NCI-H524 (cell line): ENCODE measurements around the gene NKX2-1.

Experiments
- DNase-seq, 2 experiments: peaks; one replicate each; lab custom pipeline; 2025; lab: John Stamatoyannopoulos, UW

Gene NKX2-1

DNA sequence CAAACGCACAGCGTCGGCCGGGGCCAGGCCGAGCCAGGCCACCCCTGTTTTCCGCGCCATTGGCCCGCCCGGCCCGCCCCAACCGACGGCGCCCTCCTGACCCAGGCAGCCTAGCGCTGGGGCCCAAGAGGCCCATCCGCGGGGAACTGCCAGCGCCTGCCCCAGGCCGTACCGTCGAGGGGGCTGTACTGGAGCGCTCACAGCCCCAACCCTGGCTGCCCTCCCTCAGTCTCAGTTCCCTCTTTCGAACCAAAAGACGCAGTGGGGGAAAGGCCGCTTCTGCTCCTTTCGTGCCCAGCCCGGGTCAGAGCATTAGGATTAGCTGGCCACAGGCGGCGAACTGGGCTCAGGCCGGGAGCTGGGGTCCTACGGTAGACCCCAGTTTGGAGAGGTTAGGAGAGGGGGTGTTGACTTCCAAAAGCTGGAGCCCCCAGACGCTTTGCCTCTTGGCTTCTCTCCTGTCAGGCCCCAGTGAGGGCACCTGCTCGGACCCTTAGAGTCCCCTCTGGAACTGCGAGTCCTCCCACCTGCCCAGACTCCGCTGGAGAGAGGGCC, 1.9 kb downstream of the NKX2-1 start:
- peak; percentile 35 to 49 for DNase-seq

DNA sequence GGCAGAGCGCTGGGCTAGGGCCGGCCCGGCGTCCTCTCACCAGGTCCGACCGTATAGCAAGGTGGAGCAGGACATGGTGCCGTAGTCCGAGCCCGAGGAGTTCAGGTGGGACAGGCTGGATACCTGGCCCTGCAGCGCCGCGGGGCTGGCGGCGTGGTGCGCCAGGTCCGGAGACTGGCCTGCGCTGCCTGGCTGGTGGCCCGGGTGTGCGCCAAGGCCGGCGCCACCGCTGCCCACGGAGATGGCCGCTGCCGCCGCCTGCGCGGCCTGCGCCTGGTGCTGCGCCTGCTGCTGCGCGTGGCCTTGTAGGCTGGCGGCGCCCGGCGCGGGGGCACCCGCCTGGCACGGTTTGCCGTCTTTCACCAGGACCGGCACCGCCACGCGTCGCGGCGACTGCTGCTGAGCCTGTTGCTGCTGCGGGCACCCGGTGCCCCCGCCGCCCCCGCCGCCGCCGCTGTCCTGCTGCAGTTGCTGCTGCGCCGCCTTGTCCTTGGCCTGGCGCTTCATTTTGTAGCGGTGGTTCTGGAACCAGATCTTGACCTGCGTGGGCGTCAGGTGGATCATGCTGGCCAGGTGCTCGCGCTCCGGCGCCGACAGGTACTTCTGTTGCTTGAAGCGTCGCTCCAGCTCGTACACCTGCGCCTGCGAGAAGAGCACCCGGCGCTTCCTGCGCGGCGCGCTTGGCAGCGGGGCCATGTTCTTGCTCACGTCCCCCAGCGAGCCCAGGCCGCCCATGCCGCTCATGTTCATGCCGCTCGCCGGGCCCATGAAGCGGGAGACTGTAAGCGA, 2.6 kb downstream of the NKX2-1 start:
- peak in 1 of 2 experiments; percentile 50 for DNase-seq

DNA sequence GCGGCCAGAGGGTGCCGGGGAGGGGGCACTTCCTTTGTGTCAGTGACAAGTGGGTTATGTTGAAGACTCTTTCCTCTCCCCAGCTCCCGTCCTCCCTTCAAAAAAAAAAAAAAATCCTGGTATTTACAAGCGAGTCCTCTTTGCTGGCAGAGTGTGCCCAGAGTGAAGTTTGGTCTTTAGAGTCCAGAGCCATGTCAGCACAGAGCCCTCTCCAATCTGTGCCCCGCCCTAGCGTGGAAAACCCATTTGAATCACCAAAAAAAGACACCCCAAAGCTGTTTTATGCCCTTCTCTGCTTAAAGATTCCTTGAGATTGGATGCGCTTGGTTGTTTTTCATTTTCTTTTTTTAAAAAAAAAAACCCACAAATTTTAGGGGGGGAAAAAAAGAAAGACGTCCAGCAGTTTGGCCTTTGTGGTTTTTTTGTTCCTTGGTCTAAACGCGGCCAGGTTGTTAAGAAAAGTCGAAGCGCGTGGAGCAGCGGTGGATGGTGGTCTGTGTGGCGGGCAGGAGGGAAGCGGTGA, 3.3 kb downstream of the NKX2-1 start:
- peak; percentile 48 to 77 for DNase-seq

DNA sequence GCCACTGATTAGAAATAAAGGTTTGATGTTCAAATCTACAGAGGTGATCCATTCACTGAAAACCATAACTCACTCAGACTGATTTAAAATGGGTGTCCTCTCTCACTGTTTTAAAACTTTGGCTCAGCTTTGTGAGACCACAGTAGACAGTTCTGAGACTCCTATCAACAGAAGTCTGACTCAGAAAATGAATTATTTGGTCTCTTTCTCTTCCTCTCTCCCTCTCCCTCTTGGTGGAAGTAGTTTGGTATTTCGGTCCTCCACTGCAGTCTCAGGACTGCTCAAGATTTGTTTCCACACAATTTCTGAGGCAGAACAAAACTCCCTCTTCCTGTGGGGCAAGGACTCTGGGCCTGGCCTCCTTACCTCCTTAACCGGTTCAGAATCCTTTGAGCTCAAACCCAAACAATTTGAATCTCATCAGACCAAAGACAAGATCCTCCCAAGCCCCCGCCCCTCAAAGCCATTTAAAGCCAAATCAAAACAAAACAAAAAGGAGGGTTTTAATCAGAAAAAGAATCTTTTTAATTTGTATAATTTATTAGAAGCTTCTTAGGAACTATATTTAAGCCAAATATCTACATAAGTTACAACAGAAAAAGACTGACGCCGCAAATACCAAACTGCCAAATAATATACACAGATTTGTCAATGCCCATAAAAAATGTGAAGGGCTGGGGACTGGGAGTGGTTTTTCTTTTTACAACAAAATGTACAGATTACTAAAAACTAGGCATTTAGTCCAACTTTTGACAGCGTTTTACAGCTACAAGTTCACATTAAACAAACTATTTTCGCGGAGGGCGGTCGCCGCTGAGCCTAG, 3.9 kb downstream of the NKX2-1 start:
- DNase-seq: peak in 1 of 2 experiments; percentile 59

DNA sequence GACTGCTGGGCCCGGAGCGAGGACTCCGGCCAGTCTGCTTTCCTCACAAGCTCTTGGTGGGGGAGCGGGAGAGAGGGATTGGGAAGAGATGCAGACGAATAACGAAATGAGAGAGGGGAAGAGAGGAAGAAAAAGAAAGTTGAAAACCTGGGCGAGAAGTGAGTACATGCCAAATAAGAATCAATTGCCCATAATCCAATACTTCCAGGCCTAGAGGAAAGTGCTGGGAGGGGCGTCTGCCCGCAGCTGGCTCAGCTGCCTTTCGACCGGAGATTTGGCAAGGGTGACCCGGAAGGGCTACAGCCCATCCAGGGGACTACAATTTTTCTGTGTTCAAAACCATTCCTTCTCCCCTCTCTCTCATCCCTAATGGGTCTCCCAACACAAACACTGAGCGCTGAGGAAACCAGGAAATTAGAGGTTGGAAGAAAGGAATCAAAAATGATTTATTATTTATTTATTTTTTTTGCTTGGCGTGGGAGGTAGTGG, 4.9 kb downstream of the NKX2-1 start:
- DNase-seq: peak; percentile 81 to 83

DNA sequence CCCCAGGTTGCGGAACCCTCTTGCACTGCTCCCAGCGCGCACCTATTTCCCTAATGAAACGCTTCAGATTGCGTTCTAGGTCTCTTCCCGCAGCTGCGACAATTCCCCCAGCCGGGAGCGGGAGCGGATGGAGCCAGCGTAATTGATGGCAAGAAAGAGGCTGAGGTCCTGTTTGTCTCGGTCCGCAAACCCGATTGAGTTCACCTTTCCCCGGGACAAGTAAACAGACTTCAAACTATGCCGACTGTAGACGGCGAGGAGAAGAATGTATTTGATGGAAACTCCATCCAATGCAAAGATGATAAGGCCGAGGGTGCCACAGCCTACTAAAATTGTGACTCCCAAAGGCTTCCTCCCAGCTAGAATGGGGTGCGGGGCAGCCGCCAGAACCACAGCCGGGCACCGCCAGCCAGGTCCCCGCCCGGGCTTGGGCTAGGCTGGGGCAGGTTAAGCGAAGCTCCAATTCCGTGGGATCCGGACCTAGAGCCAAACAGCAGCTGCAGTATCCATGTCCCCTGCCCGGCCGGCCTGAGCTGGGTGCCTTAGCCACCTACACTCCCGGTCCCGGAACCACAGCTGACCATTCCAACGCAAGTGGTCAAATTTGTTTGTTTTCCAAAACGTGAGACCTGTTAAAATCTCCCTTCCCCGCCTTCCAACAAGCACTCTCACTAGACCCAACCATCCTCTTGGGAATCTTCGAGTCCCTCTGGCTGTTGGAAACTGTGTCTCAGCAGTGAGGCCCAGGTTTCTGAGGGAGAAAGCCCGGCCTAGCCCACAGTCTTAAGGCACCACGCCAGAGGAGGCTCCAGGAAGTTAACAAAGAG, 5.5 kb downstream of the NKX2-1 start:
- DNase-seq: peak; percentile 43 to 83

DNA sequence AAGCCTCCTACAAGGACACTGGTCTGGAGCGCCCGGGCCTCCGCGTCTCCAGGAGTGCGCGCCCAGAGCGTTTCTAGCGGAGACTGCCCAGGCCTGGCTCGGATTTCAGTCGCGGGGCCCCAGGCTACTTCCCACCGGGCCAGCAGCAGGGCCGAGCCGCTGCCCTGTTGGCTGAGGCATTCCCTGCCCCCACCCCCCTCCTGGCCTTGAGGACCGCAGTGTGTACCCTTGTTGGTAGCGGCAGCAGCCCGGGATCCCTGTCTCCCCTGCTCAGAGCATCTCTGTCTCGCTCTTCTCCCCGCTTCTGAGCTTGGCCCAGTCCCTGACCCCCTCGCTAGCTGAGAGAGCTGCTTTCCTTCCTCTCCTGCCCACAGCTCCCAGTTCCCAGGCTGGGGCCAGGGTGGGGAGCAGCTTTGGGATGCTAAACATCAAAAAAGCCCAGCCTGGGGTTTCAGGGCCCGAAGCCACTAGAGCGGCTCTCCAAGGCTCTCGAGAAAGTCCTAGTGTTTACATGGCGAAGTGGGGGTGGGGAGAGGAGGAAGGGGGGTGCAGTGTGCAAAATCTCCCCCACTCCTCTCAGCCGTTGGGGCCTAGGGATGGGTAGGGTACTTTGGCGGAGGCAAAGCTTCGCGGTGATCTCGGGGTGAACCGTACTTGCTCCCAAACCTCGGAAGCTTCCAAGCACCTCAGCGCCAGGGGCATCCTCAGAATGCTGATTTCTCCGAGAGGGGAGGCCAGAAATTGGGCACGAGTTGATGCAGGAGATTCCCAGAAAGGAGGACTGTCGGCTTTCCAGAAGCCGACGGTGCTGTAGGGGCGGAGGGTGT, 6.4 kb downstream of the NKX2-1 start:
- peak; percentile 81 to 83 for DNase-seq

DNA sequence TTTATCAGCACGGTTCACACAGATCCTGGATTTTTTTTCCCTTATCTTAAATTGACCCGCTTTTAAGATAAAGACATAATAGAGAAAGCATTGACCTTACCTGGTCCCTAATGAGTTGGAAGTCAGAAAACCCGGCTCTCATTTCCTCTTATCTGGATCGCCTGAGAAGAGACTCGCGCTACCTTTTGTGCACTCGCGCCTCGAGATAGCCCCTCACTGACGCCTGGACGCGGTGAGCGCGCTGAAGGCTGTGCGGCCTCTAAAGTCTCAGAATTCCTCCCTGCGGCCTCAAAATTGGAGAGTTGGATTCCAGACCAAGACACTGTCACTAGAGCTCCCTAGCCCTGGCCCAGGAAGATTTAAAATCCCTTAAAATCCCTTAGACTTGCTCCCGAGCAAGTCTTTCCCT, 7.0 kb downstream of the NKX2-1 start:
- DNase-seq: peak in 1 of 2 experiments; percentile 68

DNA sequence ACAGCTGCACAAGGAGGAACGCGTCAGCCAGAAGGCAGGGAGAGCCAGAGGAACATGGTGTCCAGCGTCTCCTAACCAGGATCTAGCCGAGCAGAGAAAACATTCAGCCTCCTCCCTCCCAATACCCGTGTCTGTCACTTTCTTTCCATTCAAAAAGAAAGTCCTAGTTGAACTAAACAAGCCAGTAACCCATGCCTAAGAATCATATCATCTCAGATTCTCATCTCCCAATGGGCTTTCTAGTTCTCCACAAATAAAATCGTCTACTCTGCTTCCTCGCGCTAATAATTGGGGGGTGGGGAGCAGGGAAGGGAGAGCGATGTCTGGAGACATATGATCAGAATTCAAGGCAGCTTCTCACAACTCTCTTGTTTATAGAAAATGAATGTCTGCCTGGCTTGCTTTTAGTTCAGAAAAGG, 7.4 kb downstream of the NKX2-1 start:
- peak; percentile 61 to 68 for DNase-seq

DNA sequence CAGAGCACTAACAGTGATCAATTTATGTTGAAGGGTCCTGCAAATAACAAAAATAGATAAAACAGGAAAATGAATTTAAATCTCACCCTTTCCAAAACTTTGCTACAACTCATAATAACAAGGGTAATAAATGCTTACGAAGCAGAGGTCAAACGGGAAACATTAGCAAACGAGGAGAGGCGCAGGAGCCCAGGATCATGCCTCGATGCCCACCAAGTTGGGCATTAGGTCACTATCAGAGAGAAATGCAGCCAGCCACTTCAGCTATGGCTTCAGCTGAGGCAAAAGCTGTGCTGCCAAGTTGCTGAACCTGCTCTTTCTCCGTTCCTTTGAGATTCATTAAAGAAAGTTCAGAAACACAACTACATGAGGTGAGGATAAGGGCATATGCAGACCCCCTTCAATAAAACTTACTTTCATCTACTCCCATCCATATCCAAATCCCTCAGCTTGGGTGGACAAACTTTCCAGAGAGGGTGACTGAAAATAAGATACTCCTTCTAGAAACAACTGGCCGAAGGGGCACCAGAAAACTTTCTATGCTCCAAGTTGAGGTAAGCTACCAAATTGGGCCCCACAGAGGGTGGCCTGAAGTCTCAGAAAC, 7.9 kb downstream of the NKX2-1 start:
- peak; percentile 52 to 58 for DNase-seq

DNA sequence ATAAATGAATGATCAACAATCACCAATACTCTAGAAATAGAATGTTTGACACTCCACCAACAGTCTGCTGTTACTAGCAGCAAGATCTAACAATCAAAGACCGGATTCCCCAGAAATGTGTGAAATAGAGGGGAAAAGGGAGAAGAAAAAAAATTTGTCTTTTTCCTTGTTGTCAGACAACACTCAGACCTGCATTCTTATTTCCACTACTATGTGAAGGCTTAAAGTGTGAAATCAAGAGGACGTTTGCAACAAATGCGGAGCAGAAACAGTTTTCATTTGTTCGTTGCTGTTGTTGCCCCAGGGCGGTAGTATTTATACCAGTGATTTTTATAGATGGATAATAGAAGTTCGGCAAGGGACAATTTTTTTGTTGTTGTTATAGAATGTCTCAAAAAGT, 9.2 kb downstream of the NKX2-1 start:
- peak in 1 of 2 experiments; percentile 53 for DNase-seq

DNA sequence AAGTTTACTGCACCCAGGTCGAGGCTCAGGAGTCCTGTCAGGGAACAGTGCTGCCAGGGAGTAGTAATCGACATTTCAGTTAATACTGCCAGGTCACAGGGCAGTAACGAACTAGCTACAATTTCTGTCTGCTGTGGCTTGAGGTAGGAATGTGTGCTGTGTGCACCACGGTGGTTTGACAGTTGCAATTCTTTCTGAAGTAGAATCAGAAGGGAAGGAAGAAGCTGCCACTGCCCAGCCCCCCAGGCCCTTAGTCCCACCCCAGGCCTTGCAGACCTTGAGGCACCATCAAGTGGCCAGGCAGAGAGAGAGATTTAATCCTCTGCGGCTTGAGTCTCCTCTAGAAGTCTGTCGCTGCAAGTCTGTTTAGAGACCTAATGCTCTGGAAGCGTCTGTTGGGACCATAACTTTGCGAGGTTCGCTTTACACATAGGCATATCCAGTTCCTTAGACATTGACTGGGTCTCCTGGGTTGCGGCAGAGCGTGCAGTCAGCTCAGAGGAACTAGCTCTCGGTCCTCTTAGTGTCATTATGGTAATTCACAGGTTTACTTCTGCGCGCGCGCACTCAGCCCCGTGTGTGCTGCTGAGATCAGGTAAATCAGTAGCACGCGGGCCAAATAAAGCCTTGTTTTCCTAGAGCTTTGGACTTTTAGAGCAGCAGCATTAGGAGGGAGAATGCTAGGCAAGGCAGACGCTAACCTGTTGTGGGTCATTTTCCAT, 9.8 kb downstream of the NKX2-1 start:
- peak; percentile 100 for DNase-seq

DNA sequence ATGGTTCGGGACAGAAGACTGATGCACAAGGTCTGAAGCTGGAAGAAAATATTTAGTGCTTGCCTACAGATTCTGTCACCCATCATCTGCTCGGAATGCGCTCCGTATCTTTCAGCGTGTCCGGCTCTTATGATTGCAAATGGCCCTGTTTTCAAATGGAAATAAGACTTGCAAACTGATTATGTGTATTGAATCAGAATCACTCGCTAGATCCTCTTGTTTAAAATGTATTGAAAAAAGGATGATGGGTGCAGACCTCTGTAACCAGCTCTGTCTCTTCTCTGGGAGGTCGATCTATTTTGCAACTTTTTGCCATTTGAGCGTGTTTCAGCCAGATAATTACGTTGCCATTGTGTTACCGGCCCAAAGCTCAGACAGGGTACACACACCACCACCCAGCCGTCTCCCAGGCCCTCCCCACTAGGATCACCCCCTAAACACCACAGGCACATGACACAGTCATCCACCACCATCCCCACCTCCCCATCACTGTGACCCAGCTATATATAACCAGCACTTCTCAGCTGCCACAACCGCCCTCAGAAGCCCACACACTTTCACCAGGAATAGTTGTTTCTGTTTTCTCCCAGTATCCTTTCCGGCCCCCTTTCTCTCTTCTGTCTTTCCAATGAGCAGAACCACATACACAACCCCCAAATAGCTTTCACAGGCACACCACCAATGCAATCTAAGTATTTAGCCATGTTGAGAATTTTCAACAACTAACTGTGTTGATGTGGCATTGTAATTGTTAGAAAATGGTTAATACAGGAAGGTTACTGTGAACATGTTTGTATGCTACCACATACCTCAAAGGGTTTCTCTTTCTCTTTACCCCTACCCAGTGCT, 10.7 kb downstream of the NKX2-1 start:
- DNase-seq: peak; percentile 59 to 77

DNA sequence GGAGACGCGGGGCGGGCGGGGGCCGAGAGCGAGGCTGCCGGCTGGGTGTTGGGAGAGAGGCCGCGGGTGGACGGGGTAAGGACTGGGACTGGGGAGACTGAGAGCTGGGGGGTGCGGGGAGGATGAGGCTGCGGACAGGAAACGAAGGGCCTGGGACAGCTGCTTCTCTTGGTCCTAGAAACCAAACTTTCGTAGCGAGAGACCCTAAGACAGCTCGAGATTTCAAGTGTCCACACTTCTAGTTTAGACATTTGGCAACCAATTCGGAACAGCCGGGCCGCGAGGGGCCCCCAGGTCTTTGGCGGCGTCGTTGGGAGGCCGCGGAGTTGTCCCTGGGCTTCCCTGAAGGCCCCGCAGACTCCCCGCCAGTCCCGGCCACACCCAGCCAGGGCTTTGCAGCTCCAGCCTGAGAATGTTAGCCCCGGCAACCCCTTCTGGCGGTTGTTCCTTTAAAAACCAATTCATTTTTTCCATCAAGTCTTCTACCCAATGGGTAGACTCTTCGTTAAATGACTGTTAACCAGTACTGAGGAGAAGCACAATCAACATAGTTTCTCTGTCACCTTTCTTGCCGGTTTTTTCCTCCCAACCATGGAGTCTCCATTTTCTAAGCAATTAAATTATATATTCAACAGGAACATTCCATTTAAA, 11.5 kb downstream of the NKX2-1 start:
- DNase-seq: peak; percentile 57 to 77

DNA sequence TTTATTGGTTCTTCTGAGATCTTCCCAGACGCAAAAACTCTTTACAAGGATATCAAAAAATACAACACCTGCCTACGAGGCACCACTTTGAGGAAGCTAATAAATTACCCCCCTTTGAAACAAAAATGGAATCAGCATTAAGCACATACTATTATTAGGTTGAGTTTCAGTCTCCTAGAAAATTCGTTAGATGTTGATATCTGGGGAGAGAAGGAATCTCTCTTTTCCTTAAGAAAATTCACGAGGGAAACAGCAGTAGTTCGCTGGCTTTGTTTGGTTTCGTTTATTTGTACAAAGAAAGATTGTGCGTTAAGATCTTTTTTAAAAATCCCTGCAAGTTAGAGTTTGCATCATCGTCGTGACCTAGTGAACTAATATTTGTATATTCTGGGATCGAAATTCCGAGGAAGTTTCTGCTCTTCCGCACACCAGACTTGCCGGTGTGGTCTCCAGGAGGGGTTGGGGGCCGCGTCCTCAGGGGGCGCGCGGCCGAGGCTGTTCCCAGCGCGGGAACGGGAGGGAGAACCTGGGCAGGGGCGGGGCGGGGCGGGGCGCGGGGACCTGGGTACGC, 12.1 kb downstream of the NKX2-1 start:
- DNase-seq: peak; percentile 65 to 82

DNA sequence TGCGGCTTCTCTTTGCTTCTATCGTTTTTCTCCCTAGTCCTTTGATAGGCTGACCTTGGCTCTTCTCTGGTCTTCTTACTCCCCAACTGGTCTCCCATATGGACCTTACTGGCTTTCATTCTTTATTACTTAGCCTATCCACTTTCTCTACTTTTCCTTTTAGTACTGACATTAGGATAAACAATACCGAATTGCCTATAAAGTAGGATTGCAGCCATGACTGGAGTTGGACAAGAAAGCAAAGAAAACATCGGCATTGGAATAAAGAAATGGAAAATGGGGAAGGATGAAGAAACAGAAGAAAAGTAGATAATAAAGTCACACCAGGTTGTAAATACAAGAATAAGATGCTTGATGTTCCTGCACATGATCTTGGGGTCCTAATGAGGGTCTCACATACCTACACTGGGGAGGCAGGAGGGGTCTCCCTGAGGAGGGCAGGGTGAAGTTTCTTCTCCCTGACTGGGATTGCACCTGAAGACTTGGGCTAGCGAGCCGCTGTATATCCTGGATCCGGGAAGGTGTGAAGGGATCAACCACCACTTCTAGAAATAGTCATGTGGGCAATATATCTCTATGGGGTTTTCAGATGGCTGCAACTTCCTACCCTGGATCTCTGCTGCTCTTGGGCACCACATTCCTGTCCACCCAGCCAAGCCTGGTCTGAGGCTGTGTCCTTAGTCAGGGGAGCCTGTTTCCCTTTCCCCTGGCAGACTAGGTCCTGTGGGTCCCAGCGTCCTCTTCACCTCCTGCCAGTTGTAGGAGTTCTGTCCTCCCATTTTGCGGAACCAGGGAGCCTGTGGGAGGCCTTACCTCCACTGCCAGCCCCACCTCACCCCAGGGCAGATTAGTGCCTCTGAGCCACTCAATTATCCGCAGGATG, 13.1 kb downstream of the NKX2-1 start:
- peak; percentile 83 to 88 for DNase-seq
